Measurements from ENCODE around the gene TBC1D4. TPM values are rescaled to one million over a fixed set of nuclear protein-coding genes. Genes with fewer than 3 reads are reported as not detected.

TBC1D4 gene
- total RNA-seq, 4 donors from 2014 or later, result 31.0 to 91.3 (median 46.1) TPM

- Histone ChIP-seq H3K9me3 (no peaks in the 10 kb centered on the region), H3K27ac (no peak overlapping the region), H3K27me3 (no peaks in the 10 kb centered on the region), H3K36me3 (peaks cover 0 to 3% (median 0%) of the 10 kb centered on the region in 4 donors), H3K4me3 (no peak overlapping the region), H3K4me1 (no peaks in the 10 kb centered on the region)
- in situ Hi-C loops (cut with MboI; ENCODE audit: low pct_ligation_motif_present in 1 of 4, low pct_unique_long_range_greater_than_20kb in 1 of 4, low sequenced_read_pairs in 3 of 4), result no loop called here
- intact Hi-C loops (cut with DNase I; ENCODE audit: low total_unique reads), result no loop called here
- 87 to 100% methylated on average over 1 to 2 of the region's 2 CpGs for WGBS, 2 donors (ENCODE audit: low coverage in 1 of 2)
- no peak for TF ChIP-seq CTCF (IDR thresholded peaks at IDR 0.05)
- TF ChIP-seq EP300 (IDR thresholded peaks at IDR 0.05; ENCODE audit: low read depth), result no peak
- no peak for TF ChIP-seq POLR2AphosphoS5 (IDR thresholded peaks at IDR 0.05)
- no peak for TF ChIP-seq POLR2A (IDR thresholded peaks at IDR 0.05)
- DNase-seq, result no peak
These were observed 136.8 kb downstream of the TBC1D4 start for GRCh38 chr13:75345193-75345592.

GRCh38 chr13:75341028-75341427 lies 140.9 kb downstream of the TBC1D4 start:
- Histone ChIP-seq H3K27me3 (no peaks in the 10 kb centered on the region), H3K27ac (no peak overlapping the region), H3K9me3 (no peaks in the 10 kb centered on the region), H3K36me3 (peaks cover 0 to 6% (median 0%) of the 10 kb centered on the region in 4 donors), H3K4me1 (no peaks in the 10 kb centered on the region), H3K4me3 (no peak overlapping the region)
- no peak for DNase-seq
- TF ChIP-seq POLR2A (IDR thresholded peaks at IDR 0.05) (no peak), POLR2AphosphoS5 (IDR thresholded peaks at IDR 0.05) (no peak), EP300 (IDR thresholded peaks at IDR 0.05; ENCODE audit: low read depth) (no peak), CTCF (IDR thresholded peaks at IDR 0.05) (no peak)
- intact Hi-C loops (cut with DNase I; ENCODE audit: low total_unique reads), result no loop called here
- WGBS, 2 donors (ENCODE audit: low coverage in 1 of 2), result 77 to 82% methylated on average over 5 of the region's 5 CpGs
- in situ Hi-C loops (cut with MboI; ENCODE audit: low pct_ligation_motif_present in 1 of 4, low pct_unique_long_range_greater_than_20kb in 1 of 4, low sequenced_read_pairs in 3 of 4), result no loop called here

GRCh38 chr13:75339635-75340374 lies 142.2 kb downstream of the TBC1D4 start:
- Histone ChIP-seq H3K9me3 (no peaks in the 10 kb centered on the region), H3K4me1 (no peaks in the 10 kb centered on the region), H3K36me3 (peaks cover 0 to 6% (median 0%) of the 10 kb centered on the region in 4 donors), H3K4me3 (no peak overlapping the region), H3K27me3 (no peaks in the 10 kb centered on the region), H3K27ac (no peak overlapping the region)
- 95 to 100% methylated on average over 4 to 7 of the region's 7 CpGs for WGBS, 2 donors (ENCODE audit: low coverage in 1 of 2)
- TF ChIP-seq EP300 (IDR thresholded peaks at IDR 0.05; ENCODE audit: low read depth) (no peak), POLR2AphosphoS5 (IDR thresholded peaks at IDR 0.05) (no peak), POLR2A (IDR thresholded peaks at IDR 0.05) (no peak), CTCF (IDR thresholded peaks at IDR 0.05) (no peak)
- DNase-seq, result no peak
- in situ Hi-C loops (cut with MboI; ENCODE audit: low pct_ligation_motif_present in 1 of 4, low pct_unique_long_range_greater_than_20kb in 1 of 4, low sequenced_read_pairs in 3 of 4), result no loop called here
- intact Hi-C loops (cut with DNase I; ENCODE audit: low total_unique reads), result no loop called here

GRCh38 chr13:75334634-75335447 lies 147.1 kb downstream of the TBC1D4 start:
- 79% methylated on average over 10 of the region's 10 CpGs; no CpG with 5 or more reads in 1 of the 2 donors for WGBS, 2 donors (ENCODE audit: low coverage in 1 of 2)
- no peak for DNase-seq
- in situ Hi-C loops (cut with MboI; ENCODE audit: low pct_ligation_motif_present in 1 of 4, low pct_unique_long_range_greater_than_20kb in 1 of 4, low sequenced_read_pairs in 3 of 4), result no loop called here
- no peaks in the 10 kb centered on the region for H3K9me3 ChIP-seq
- no peaks in the 10 kb centered on the region for H3K27me3 ChIP-seq
- H3K27ac ChIP-seq, result no peak overlapping the region
- H3K36me3 ChIP-seq, result no peaks in the 10 kb centered on the region
- intact Hi-C loops (cut with DNase I; ENCODE audit: low total_unique reads), result no loop called here
- TF ChIP-seq POLR2AphosphoS5 (IDR thresholded peaks at IDR 0.05) (no peak), EP300 (IDR thresholded peaks at IDR 0.05; ENCODE audit: low read depth) (no peak), POLR2A (IDR thresholded peaks at IDR 0.05) (no peak), CTCF (IDR thresholded peaks at IDR 0.05) (no peak)
- no peak overlapping the region for H3K4me3 ChIP-seq
- H3K4me1 ChIP-seq, result no peaks in the 10 kb centered on the region
